ENCODE results near the gene MAP3K12.

GRCh38 chr12:53510181-53510812 is 11.0 kb upstream of the MAP3K12 start:
- TF ChIP-seq, protein P1, sequence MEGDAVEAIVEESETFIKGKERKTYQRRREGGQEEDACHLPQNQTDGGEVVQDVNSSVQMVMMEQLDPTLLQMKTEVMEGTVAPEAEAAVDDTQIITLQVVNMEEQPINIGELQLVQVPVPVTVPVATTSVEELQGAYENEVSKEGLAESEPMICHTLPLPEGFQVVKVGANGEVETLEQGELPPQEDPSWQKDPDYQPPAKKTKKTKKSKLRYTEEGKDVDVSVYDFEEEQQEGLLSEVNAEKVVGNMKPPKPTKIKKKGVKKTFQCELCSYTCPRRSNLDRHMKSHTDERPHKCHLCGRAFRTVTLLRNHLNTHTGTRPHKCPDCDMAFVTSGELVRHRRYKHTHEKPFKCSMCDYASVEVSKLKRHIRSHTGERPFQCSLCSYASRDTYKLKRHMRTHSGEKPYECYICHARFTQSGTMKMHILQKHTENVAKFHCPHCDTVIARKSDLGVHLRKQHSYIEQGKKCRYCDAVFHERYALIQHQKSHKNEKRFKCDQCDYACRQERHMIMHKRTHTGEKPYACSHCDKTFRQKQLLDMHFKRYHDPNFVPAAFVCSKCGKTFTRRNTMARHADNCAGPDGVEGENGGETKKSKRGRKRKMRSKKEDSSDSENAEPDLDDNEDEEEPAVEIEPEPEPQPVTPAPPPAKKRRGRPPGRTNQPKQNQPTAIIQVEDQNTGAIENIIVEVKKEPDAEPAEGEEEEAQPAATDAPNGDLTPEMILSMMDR (IDR thresholded peaks at IDR 0.05): no peak
- no peak for TF ChIP-seq EZH2 (IDR thresholded peaks at IDR 0.05)

All from neural progenitor cell (in vitro differentiated cells).